Measurements from ENCODE around the gene ETS2. TPM values are rescaled to one million over a fixed set of nuclear protein-coding genes. Genes with fewer than 3 reads are reported as not detected.
A peak's percentile ranks its signal among the peaks of the same experiment; 100 is the strongest.

Gene ETS2
- total and polyA plus RNA-seq, 2 donors (not counting 1 experiment from before 2014, with no cell fraction given): 1.9 to 5.6 TPM

GRCh38 chr21:38777531-38777930 lies 28.2 kb upstream of the ETS2 start:
- Histone ChIP-seq H3K27me3 (replicated peaks in 1 of 4; ENCODE audit: control extremely low read depth in 1 of 4, control insufficient read depth in 3 of 4, insufficient read depth in 4 of 4, low read length in 3 of 4) (peaks cover 0 to 49% (median 35%) of the 10 kb centered on the region in 4 experiments), H3K9ac (ENCODE audit: low read length) (no peak overlapping the region), H3K9me3 (ENCODE audit: control extremely low read depth in 1 of 3, control insufficient read depth in 2 of 3, insufficient read depth in 1 of 3, low read length in 2 of 3) (peaks cover 3 to 24% (median 17%) of the 10 kb centered on the region in 3 donors), H3K4me1 (ENCODE audit: control insufficient read depth in 2 of 2, insufficient read depth in 2 of 2, low read length in 2 of 2) (peaks cover 26 to 28% of the 10 kb centered on the region in 2 donors), H3K27ac (ENCODE audit: low read length in 2 of 2) (no peak overlapping the region), H3K4me3 (ENCODE audit: control extremely low read depth in 1 of 5, extremely low read depth in 1 of 5, insufficient read depth in 1 of 5, low read depth in 2 of 5, low read length in 4 of 5) (no peak overlapping the region), H2AFZ (ENCODE audit: insufficient read depth, low read depth, low read length, poor library complexity, severe bottlenecking) (no peak overlapping the region), H3K4me2 (replicated peaks; ENCODE audit: low read depth, low read length, poor library complexity, severe bottlenecking) (peak overlapping the region; percentile 13), H3K79me2 (ENCODE audit: control insufficient read depth, insufficient read depth, low read length) (no peaks in the 10 kb centered on the region), H3K36me3 (replicated peaks in 1 of 2; ENCODE audit: control extremely low read depth in 1 of 2, control insufficient read depth in 1 of 2, extremely low read depth in 1 of 2, insufficient read depth in 2 of 2, low read length in 1 of 2) (no peaks in the 10 kb centered on the region), H4K20me1 (ENCODE audit: control insufficient read depth, insufficient read depth, low read length, poor library complexity, severe bottlenecking) (no peaks in the 10 kb centered on the region)
- Mint-ChIP-seq H3K9me3 (ENCODE audit: insufficient read depth) (peaks cover 16% of the 10 kb centered on the region), H3K27me3 (peaks cover 67% of the 10 kb centered on the region), H3K4me3 (peak overlapping the region; percentile 48), H3K27ac (no peak overlapping the region), H3K4me1 (peaks cover 38% of the 10 kb centered on the region)
- ATAC-seq (ENCODE audit: low read depth): peak; percentile 58
- TF ChIP-seq, protein P1, sequence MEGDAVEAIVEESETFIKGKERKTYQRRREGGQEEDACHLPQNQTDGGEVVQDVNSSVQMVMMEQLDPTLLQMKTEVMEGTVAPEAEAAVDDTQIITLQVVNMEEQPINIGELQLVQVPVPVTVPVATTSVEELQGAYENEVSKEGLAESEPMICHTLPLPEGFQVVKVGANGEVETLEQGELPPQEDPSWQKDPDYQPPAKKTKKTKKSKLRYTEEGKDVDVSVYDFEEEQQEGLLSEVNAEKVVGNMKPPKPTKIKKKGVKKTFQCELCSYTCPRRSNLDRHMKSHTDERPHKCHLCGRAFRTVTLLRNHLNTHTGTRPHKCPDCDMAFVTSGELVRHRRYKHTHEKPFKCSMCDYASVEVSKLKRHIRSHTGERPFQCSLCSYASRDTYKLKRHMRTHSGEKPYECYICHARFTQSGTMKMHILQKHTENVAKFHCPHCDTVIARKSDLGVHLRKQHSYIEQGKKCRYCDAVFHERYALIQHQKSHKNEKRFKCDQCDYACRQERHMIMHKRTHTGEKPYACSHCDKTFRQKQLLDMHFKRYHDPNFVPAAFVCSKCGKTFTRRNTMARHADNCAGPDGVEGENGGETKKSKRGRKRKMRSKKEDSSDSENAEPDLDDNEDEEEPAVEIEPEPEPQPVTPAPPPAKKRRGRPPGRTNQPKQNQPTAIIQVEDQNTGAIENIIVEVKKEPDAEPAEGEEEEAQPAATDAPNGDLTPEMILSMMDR (IDR thresholded peaks at IDR 0.05): no peak
- TF ChIP-seq EZH2 (IDR thresholded peaks at IDR 0.05; ENCODE audit: borderline replicate concordance, insufficient read depth, low read depth, low read length, poor library complexity, severe bottlenecking): no peak
- no CpG with 5 or more reads among the region's 5 CpGs for WGBS (ENCODE audit: insufficient coverage)
- intact Hi-C loops (cut with micrococcal nuclease): no loop called here
- ChIA-PET CTCF (interaction anchor here (0.5 kb wide), 1 partner anchor 684 kb away, joined by 3 read pairs; no protein-coding TSS in a partner anchor), POLR2A (no interaction called here)
- peak; percentile 61 for DNase-seq

DNA sequence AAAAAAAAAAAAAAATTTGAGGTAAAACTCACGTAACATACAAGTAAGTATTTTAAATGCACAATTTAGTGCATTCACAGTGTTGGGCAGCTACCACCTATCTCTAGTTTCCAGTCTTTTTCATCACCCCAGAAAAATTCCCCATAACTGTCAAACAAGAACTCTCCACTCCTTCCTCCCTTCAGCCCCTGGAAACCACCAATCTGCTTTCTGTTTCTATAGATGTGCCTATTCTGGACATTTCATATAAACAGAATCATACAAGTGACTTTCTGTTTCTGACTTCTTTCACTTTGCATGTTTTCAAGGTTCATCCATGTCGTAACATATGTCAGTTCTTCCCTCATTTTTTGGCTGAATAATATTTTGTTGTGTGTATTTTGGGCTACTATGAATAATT lies 24.9 kb upstream of the ETS2 start:
- Histone ChIP-seq H3K4me1 (ENCODE audit: control insufficient read depth in 2 of 2, insufficient read depth in 2 of 2, low read length in 2 of 2) (peaks cover 21 to 26% of the 10 kb centered on the region in 2 donors), H2AFZ (ENCODE audit: insufficient read depth, low read depth, low read length, poor library complexity, severe bottlenecking) (no peak overlapping the region), H4K20me1 (ENCODE audit: control insufficient read depth, insufficient read depth, low read length, poor library complexity, severe bottlenecking) (no peaks in the 10 kb centered on the region), H3K4me3 (ENCODE audit: control extremely low read depth in 1 of 5, extremely low read depth in 1 of 5, insufficient read depth in 1 of 5, low read depth in 2 of 5, low read length in 4 of 5) (no peak overlapping the region), H3K27me3 (replicated peaks in 1 of 4; ENCODE audit: control extremely low read depth in 1 of 4, control insufficient read depth in 3 of 4, insufficient read depth in 4 of 4, low read length in 3 of 4) (peaks cover 0 to 23% (median 13%) of the 10 kb centered on the region in 4 experiments), H3K4me2 (replicated peaks; ENCODE audit: low read depth, low read length, poor library complexity, severe bottlenecking) (peak overlapping the region; percentile 19), H3K9ac (ENCODE audit: low read length) (no peak overlapping the region), H3K9me3 (ENCODE audit: control extremely low read depth in 1 of 3, control insufficient read depth in 2 of 3, insufficient read depth in 1 of 3, low read length in 2 of 3) (peaks cover 5 to 40% (median 24%) of the 10 kb centered on the region in 3 donors), H3K79me2 (ENCODE audit: control insufficient read depth, insufficient read depth, low read length) (no peaks in the 10 kb centered on the region), H3K36me3 (replicated peaks in 1 of 2; ENCODE audit: control extremely low read depth in 1 of 2, control insufficient read depth in 1 of 2, extremely low read depth in 1 of 2, insufficient read depth in 2 of 2, low read length in 1 of 2) (no peaks in the 10 kb centered on the region), H3K27ac (ENCODE audit: low read length in 2 of 2) (no peak overlapping the region)
- CTCF ChIA-PET: no interaction called here
- H3K27me3 Mint-ChIP-seq: peaks cover 51% of the 10 kb centered on the region
- TF ChIP-seq, protein P1 (IDR thresholded peaks at IDR 0.05): no peak
- TF ChIP-seq EZH2 (IDR thresholded peaks at IDR 0.05; ENCODE audit: borderline replicate concordance, insufficient read depth, low read depth, low read length, poor library complexity, severe bottlenecking): no peak
- POLR2A ChIA-PET: interaction anchor here (0.9 kb wide), 1 partner anchor 20 kb away, joined by 8 read pairs; no protein-coding TSS in a partner anchor
- H3K27ac Mint-ChIP-seq: no peak overlapping the region
- H3K4me1 Mint-ChIP-seq: peaks cover 29% of the 10 kb centered on the region
- ATAC-seq (ENCODE audit: low read depth) (no peak), DNase-seq (peak; percentile 30)
- peaks cover 16% of the 10 kb centered on the region for H3K9me3 Mint-ChIP-seq (ENCODE audit: insufficient read depth)
- WGBS (ENCODE audit: insufficient coverage): no CpG with 5 or more reads among the region's 2 CpGs
- peak overlapping the region; percentile 13 for H3K4me3 Mint-ChIP-seq
- intact Hi-C loops (cut with micrococcal nuclease): no loop called here
